Activated CD4-positive, CD25-positive, alpha-beta regulatory T cell (primary cell): Measurements from ENCODE around the gene EPB41L2.
"Not testable (repeated sequence)": the region's sequence is repeated elsewhere in the genome, so short reads cannot be mapped to it uniquely, and the experiment has no call there.

Source experiments
- DNase-seq, 4 experiments: peaks; one replicate each; lab custom pipeline; 2025; lab: John Stamatoyannopoulos, UW

EPB41L2 gene

GRCh38 chr6:131003488-131004386 lies 59.3 kb downstream of the EPB41L2 start:
- no peak for DNase-seq

- DNase-seq = no peak
These were observed 60.4 kb downstream of the EPB41L2 start for GRCh38 chr6:131002661-131002980.

- DNase-seq = no peak
These were observed 60.9 kb downstream of the EPB41L2 start for GRCh38 chr6:131001945-131002660.

GRCh38 chr6:131001111-131001736 lies 61.8 kb downstream of the EPB41L2 start:
- DNase-seq = no peak

- DNase-seq = no peak
These were observed 62.5 kb downstream of the EPB41L2 start for GRCh38 chr6:131000544-131000943.

GRCh38 chr6:130997061-130997753 lies 65.8 kb downstream of the EPB41L2 start:
- DNase-seq = no peak

- DNase-seq = no peak
These were observed 66.4 kb downstream of the EPB41L2 start for GRCh38 chr6:130996635-130997034.

- DNase-seq = no peak
These were observed 67.1 kb downstream of the EPB41L2 start for GRCh38 chr6:130995783-130996447.

- no peak for DNase-seq
These were observed 68.5 kb downstream of the EPB41L2 start for GRCh38 chr6:130994319-130995097.

- no peak for DNase-seq
These were observed 69.7 kb downstream of the EPB41L2 start for GRCh38 chr6:130993292-130993765.

GRCh38 chr6:130991422-130992137 lies 71.5 kb downstream of the EPB41L2 start:
- DNase-seq = no peak

GRCh38 chr6:130987539-130987938 lies 75.5 kb downstream of the EPB41L2 start:
- not testable (repeated sequence) for DNase-seq

- no peak for DNase-seq
These were observed 77.9 kb downstream of the EPB41L2 start for GRCh38 chr6:130985115-130985514.

GRCh38 chr6:130982941-130983456 lies 80.0 kb downstream of the EPB41L2 start:
- DNase-seq = no peak

- DNase-seq = no peak
These were observed 80.9 kb downstream of the EPB41L2 start for GRCh38 chr6:130982135-130982534.

- no peak for DNase-seq
These were observed 81.6 kb downstream of the EPB41L2 start for GRCh38 chr6:130981409-130981808.

GRCh38 chr6:130980310-130981032 lies 82.6 kb downstream of the EPB41L2 start:
- DNase-seq = no peak

- no peak for DNase-seq
These were observed 84.2 kb downstream of the EPB41L2 start for GRCh38 chr6:130978660-130979396.
